ENCODE data around the gene GRAP.
"Not testable (repeated sequence)": the region's sequence is repeated elsewhere in the genome, so short reads cannot be mapped to it uniquely, and the experiment has no call there.

- not testable (repeated sequence) for TF ChIP-seq CTCF (IDR thresholded peaks at IDR 0.05); RNF2 (IDR thresholded peaks at IDR 0.05; ENCODE audit: borderline replicate concordance, low read depth); MAZ (IDR thresholded peaks at IDR 0.05; ENCODE audit: borderline replicate concordance, low read depth, low read length); POLR2A (IDR thresholded peaks at IDR 0.05; ENCODE audit: low read length); POLR2AphosphoS2 (conservative IDR thresholded peaks at IDR 0.05; ENCODE audit: low read length); CHD4 (IDR thresholded peaks at IDR 0.05; ENCODE audit: borderline replicate concordance)
- TF ChIP-seq, protein P1, sequence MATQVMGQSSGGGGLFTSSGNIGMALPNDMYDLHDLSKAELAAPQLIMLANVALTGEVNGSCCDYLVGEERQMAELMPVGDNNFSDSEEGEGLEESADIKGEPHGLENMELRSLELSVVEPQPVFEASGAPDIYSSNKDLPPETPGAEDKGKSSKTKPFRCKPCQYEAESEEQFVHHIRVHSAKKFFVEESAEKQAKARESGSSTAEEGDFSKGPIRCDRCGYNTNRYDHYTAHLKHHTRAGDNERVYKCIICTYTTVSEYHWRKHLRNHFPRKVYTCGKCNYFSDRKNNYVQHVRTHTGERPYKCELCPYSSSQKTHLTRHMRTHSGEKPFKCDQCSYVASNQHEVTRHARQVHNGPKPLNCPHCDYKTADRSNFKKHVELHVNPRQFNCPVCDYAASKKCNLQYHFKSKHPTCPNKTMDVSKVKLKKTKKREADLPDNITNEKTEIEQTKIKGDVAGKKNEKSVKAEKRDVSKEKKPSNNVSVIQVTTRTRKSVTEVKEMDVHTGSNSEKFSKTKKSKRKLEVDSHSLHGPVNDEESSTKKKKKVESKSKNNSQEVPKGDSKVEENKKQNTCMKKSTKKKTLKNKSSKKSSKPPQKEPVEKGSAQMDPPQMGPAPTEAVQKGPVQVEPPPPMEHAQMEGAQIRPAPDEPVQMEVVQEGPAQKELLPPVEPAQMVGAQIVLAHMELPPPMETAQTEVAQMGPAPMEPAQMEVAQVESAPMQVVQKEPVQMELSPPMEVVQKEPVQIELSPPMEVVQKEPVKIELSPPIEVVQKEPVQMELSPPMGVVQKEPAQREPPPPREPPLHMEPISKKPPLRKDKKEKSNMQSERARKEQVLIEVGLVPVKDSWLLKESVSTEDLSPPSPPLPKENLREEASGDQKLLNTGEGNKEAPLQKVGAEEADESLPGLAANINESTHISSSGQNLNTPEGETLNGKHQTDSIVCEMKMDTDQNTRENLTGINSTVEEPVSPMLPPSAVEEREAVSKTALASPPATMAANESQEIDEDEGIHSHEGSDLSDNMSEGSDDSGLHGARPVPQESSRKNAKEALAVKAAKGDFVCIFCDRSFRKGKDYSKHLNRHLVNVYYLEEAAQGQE (IDR thresholded peaks at IDR 0.05), result not testable (repeated sequence)
Observed at GRCh38 chr17:19029740-19030139, 17.0 kb downstream of the GRAP start.
